Measurements from ENCODE around the gene WSCD1.

- no peak for TF ChIP-seq CTCF (IDR thresholded peaks at IDR 0.05; ENCODE audit: low read depth, low read length, poor library complexity, severe bottlenecking)
- TF ChIP-seq EZH2phosphoT487 (IDR thresholded peaks at IDR 0.05; ENCODE audit: borderline replicate concordance, low read length) = no peak
Observed at GRCh38 chr17:6108987-6109386, 38.8 kb downstream of the WSCD1 start.

Measured in DOHH2 (cell line).